DOHH2 (cell line): ENCODE measurements around the gene NPLOC4.
"Not testable (repeated sequence)": the region's sequence is repeated elsewhere in the genome, so short reads cannot be mapped to it uniquely, and the experiment has no call there.

Experiments
- H3F3A ChIP-seq: fragments of 200-600 bp; sonication (generic), shearing (Covaris generic); 2 replicates; pipeline ENCODE4 v1.6.0; 2016; ENCODE audit warnings: antibody characterized with exemption, mild to moderate bottlenecking; ENCODE audit not compliant: control insufficient read depth, insufficient read depth
- H3K27ac ChIP-seq: fragments of 200-600 bp; sonication (generic); 2 replicates; pipeline ENCODE4 v1.5.1; 2014; ENCODE audit warnings: low read depth, mild to moderate bottlenecking, low read length, moderate library complexity
- H3K27me3 ChIP-seq: fragments of 200-600 bp; sonication (generic); 2 replicates; pipeline ENCODE4 v1.6.1; 2014; ENCODE audit warnings: mild to moderate bottlenecking, low read length, mixed read lengths; ENCODE audit not compliant: control insufficient read depth
- H3K36me3 ChIP-seq: fragments of 200-600 bp; sonication (generic); 2 replicates; pipeline ENCODE4 v1.6.1; 2014; ENCODE audit warnings: mild to moderate bottlenecking, low read length, moderate library complexity, mixed read lengths; ENCODE audit not compliant: control insufficient read depth
- H3K4me1 ChIP-seq: fragments of 200-600 bp; sonication (generic); 2 replicates; pipeline ENCODE4 v1.6.1; 2014; ENCODE audit warnings: mild to moderate bottlenecking, low read length, mixed read lengths; ENCODE audit not compliant: control insufficient read depth
- H3K4me2 ChIP-seq: fragments of 200-600 bp; sonication (generic); 2 replicates; pipeline ENCODE4 v1.6.0; 2014; ENCODE audit warnings: mild to moderate bottlenecking, low read length, moderate library complexity
- H3K4me3 ChIP-seq: fragments of 200-600 bp; sonication (generic); 2 replicates; pipeline ENCODE4 v1.5.1; 2014; ENCODE audit warnings: mild to moderate bottlenecking, low read length, mixed read lengths
- H3K79me2 ChIP-seq: fragments of 200-600 bp; sonication (generic); 2 replicates; pipeline ENCODE4 v1.6.1; 2014; ENCODE audit warnings: mild to moderate bottlenecking, low read length, mixed read lengths; ENCODE audit not compliant: control insufficient read depth
- H3K9me2 ChIP-seq: fragments of 200-600 bp; sonication (generic); replicated peaks from 2 replicates; pipeline ENCODE4 v1.6.1; 2014; ENCODE audit warnings: mild to moderate bottlenecking, low read length, mixed read lengths; ENCODE audit not compliant: control insufficient read depth
- H3K9me3 ChIP-seq: fragments of 200-600 bp; sonication (generic); 2 replicates; pipeline ENCODE4 v1.6.1; 2014; ENCODE audit warnings: antibody characterized with exemption, low read length, mixed read lengths; ENCODE audit not compliant: control insufficient read depth, insufficient read depth
- H4K20me1 ChIP-seq: fragments of 200-600 bp; sonication (generic); 2 replicates; pipeline ENCODE4 v1.6.0; 2014; ENCODE audit warnings: low read depth, mild to moderate bottlenecking, antibody characterized with exemption, low read length, moderate library complexity; ENCODE audit not compliant: control insufficient read depth, insufficient read depth
- CTCF ChIP-seq: fragments of 200-600 bp; sonication (generic); IDR thresholded peaks from one replicate; pipeline ENCODE4 v1.5.1; 2014; ENCODE audit warnings: antibody characterized with exemption, mild to moderate bottlenecking, low read depth, low read length; ENCODE audit not compliant: poor library complexity, severe bottlenecking
- EZH2phosphoT487 ChIP-seq: fragments of 200-600 bp; sonication (generic); IDR thresholded peaks from 2 replicates; pipeline ENCODE4 v1.6.1; 2017; ENCODE audit warnings: borderline replicate concordance, mild to moderate bottlenecking, antibody characterized with exemption, low read length, moderate library complexity, mixed read lengths

NPLOC4 gene

GRCh38 chr17:81533339-81534141 lies 103.4 kb downstream of the NPLOC4 start:
- Histone ChIP-seq H3K4me1 (peaks cover 8% of the 10 kb centered on the region), H4K20me1 (no peaks in the 10 kb centered on the region), H3K9me3 (peaks cover 21% of the 10 kb centered on the region; the same call in 1 of the 2 replicates), H3K27me3 (no peaks in the 10 kb centered on the region), H3K79me2 (no peaks in the 10 kb centered on the region), H3K9me2 (no peaks in the 10 kb centered on the region), H3K4me3 (no peak overlapping the region), H3K4me2 (no peak overlapping the region), H3K27ac (no peak overlapping the region), H3F3A (no peaks in the 10 kb centered on the region; the same call in 1 of the 2 replicates), H3K36me3 (no peaks in the 10 kb centered on the region)
- TF ChIP-seq CTCF (no peak), EZH2phosphoT487 (no peak)

GRCh38 chr17:81532490-81533287 lies 104.2 kb downstream of the NPLOC4 start:
- no peak overlapping the region for H3K27ac ChIP-seq
- TF ChIP-seq CTCF (no peak), EZH2phosphoT487 (no peak)
- H3K4me3 ChIP-seq = no peak overlapping the region
- H3K9me3 ChIP-seq = peaks cover 21% of the 10 kb centered on the region; the same call in 1 of the 2 replicates
- H4K20me1 ChIP-seq = no peaks in the 10 kb centered on the region
- H3K79me2 ChIP-seq = no peaks in the 10 kb centered on the region
- no peak overlapping the region for H3K4me2 ChIP-seq
- H3K27me3 ChIP-seq = no peaks in the 10 kb centered on the region
- no peaks in the 10 kb centered on the region for H3K9me2 ChIP-seq
- no peaks in the 10 kb centered on the region for H3K36me3 ChIP-seq
- peaks cover 8% of the 10 kb centered on the region for H3K4me1 ChIP-seq
- H3F3A ChIP-seq = no peaks in the 10 kb centered on the region

GRCh38 chr17:81531998-81532404 lies 104.9 kb downstream of the NPLOC4 start:
- peaks cover 21% of the 10 kb centered on the region; the same call in 1 of the 2 replicates for H3K9me3 ChIP-seq
- not testable (repeated sequence) for H3K27me3 ChIP-seq, H3K27ac ChIP-seq, H3K4me3 ChIP-seq, H4K20me1 ChIP-seq, H3K79me2 ChIP-seq, H3K9me2 ChIP-seq, H3K36me3 ChIP-seq, H3F3A ChIP-seq, H3K4me1 ChIP-seq, H3K4me2 ChIP-seq

GRCh38 chr17:81531013-81531412 lies 105.9 kb downstream of the NPLOC4 start:
- H3K4me2 ChIP-seq, H4K20me1 ChIP-seq, H3K79me2 ChIP-seq, H3K36me3 ChIP-seq, H3F3A ChIP-seq, H3K4me3 ChIP-seq, H3K9me2 ChIP-seq, H3K4me1 ChIP-seq, H3K27me3 ChIP-seq, H3K27ac ChIP-seq: not testable (repeated sequence)
- peaks cover 21% of the 10 kb centered on the region; the same call in 1 of the 2 replicates for H3K9me3 ChIP-seq
